Suppressor macrophage treated with lipopolysaccharide for 1 hour (primary cell): ENCODE measurements around the gene EGLN1.

Source experiments
- DNase-seq, 3 donors: peaks; one replicate each; pipeline ENCODE4 v3.0.0-alpha.2; 2020 to 2022

Gene EGLN1

DNA sequence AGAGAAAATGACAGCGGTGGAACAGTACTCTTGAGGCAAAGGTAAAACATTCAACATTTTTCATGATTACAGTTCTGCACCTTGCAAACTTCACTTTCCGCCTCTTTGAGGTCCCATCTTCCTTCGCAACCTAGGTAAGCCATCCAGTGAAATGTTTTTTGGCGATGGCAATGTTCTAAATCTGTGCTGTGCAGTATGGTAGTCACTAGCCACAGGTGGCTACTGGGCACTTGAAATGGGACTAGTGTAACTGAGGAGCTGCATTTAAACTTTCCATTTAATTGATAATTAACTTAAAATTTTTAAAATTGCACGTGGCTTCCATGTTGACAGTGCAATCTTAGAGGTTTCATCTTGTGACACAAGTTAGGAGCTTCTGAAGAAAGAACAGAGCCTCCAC is 97.4 kb downstream of the EGLN1 start:
- no peak for DNase-seq

DNA sequence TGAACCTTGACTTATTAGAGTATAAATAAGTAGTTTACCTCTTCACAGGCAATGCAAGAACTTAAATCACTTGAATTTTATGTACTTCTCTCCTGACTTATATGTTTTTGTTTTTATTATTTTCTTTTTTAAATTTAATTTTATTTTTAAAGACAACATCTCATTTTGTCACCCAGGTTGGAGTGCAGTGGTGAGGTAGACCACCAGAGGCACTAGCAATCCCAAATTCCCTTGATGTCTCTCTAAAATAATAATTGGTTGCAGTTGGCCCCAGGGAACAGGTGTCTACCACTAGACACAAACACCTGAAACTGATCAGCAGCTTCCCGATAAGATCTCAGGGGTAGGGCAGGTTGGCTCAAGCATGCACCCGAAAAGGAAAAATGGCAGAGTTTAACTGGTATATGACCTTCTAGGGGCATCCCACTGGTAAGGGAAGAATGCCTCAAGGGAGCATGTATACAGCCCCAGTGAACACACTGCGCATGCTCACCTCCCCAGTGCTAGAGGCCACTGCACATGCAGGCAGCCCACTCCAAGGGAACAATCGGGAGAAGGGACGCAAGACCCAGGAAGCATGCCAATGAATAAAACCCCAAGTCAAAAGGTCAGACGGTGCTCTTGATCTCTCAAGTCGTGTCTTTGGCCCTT is 99.1 kb downstream of the EGLN1 start:
- DNase-seq: no peak

DNA sequence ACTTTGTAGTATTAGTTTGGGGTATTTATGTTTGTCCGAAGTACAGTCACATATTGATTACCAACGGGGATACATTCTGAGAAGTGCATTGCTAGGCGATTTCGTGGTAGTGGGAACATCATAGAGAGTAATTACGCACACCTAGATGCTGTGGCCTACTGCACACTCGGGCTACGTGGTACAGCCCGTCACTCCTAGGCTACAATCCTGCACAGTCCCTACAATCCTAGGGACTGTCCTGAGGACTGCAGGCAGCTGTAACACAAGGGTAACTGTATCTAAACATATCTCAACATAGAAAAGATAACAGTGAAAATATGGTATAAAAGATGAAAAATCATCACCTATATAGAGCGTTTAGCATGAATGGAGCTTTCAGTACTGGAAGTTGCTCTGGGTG is 103.0 kb downstream of the EGLN1 start:
- no peak for DNase-seq

DNA sequence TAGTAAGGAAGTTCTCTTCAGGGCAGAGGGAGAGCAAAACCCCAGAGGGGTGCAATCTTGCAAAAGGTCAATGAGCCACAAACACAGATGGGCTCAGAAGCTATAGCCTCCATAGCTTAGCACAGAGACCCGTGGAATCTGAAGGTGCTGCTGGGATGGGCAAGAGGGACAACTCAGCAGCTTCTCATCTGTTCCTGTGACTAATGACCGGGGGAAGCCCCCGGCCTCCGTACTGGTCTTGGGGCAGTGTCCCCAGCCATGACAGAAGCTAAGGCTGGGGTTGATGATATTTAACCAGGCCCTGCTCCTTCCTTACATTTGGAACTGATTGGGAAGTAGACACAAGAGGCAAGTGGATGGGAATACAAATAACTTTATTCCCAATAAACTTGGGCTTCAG is 103.5 kb downstream of the EGLN1 start:
- no peak for DNase-seq

DNA sequence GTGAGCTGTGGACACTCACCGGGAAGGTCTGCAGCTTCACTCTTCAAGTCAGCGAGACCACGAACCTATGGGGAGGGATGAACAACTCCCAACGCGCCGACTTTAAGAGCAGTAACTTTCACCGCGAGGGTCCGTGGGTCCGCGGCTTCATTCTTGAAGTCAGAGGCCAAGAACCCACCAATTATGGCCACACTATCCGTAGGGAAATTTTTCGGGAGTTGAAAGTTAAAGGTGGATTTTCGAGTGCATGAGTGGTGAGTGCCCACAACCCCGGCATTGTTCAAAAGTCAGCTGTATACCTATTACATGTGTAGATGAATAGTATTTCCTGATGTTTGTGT is 104.1 kb downstream of the EGLN1 start:
- DNase-seq: no peak

DNA sequence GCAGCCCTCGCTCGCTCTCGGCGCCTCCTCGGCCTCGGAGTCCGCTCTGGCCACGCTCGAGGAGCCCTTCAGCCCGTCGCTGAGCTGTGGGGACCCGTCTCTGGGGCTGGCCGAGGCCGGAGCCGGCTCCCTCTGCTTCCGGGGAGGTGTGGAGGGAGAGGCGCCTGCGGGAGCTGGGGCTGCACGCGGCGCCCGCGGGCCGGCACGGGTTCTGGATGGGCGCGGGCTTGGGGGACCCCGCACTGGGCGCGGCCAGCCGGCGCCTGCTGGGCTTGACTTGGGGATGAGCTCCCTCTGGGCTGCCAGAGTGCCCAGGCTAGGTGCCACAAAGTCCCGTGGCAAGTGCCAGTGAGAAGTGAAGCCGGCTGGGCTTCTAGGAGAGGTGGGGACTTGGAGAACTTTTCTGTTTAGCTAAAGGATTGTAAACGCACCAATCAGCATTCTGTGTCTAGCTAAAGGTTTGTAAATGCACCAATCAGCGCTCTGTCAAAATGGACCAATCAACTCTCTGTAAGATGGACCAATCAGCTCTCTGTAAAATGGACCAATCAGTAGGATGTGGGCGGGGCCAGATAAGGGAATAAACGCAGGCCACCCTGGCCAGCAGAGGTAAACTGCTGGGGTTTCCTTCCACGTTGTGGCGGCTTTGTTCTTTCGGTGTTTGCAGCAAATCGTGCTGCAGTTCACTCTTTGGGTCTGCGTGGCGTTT is 104.6 kb downstream of the EGLN1 start:
- no peak for DNase-seq

DNA sequence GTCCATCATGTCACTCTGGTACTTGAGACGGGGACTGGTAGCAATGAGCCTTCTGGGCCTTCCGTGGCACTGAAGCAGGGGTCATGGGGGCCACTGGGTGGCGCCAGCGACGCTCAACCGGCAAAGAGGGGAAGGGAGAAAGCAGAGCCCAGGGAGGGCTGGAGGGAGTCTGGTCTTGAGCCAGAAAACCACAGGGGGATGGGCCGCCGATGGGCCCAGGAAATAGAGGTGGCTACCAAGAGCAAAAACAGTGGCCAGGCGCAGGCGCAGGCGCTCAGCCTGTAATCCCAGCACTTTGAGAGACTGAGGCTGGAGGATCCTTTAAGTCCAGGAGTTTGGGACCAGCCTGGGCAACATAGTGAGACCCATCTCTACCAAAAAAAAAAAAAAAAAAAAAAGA is 106.2 kb downstream of the EGLN1 start:
- peak; percentile 43 to 79 (median 62) for DNase-seq
